ENCODE measurements around the gene PHACTR2.
A peak's percentile ranks its signal among the peaks of the same experiment; 100 is the strongest.
"Not testable (repeated sequence)": the region's sequence is repeated elsewhere in the genome, so short reads cannot be mapped to it uniquely, and the experiment has no call there.

Gene PHACTR2

DNA sequence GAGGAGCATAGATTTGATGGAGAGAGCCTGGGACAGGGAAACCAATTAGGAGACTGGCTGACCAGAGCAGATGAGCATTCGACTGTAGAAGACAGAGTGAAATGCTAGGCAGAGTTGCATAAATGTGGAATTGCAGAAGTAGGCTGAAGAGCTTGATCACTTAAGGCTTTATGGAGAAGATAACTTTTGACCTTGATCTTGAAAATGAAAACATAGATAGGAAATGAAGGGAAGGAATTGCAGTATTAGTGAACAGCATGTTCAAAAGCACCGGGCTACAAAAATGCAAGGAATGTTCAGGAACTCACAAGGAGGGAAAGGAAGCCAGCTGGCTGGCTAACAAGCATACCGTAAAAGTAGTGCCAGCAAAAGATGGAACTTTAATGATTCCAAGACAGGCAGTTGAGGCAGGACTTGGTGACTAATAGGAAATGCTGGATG, 144.8 kb downstream of the PHACTR2 start:
- DNase-seq = no peak

DNA sequence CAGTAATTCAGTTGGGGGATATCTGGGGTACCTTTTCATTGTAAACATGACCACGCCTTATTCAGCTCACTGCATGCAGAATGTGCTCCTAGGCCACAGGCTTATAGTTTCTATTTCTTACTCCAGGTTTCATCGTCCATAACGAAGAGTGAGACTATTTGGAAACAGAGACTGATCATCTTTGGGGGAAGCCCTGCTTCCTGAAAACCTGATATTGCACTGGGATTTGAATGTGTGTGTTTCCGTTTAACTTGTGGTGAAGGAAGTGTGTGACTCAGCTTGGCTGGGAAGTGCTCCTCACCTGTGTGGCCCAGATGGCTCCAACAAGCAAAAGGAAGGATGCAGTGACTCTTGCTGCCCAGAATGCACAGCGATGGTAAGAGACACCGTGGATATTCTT, 145.8 kb downstream of the PHACTR2 start:
- no peak for DNase-seq

DNA sequence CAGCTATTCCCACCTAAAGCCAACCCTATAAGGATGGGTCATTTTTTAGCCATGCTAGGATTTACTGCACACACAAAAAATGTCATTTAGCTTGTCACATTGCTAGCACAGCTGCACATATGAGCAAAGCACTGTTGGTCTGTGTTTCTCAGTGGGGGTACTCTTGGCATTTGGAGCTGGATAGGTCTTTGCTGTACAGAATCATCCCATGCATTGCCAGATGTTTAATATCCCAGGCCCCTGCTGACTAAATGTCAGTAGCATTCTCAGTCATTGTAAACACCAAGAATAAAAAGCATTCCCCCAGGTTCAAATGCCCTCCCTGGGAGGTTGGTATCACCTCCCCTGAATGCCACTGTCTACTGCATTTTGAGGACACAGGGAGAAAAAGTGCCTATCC, 150.8 kb downstream of the PHACTR2 start:
- DNase-seq = no peak

DNA sequence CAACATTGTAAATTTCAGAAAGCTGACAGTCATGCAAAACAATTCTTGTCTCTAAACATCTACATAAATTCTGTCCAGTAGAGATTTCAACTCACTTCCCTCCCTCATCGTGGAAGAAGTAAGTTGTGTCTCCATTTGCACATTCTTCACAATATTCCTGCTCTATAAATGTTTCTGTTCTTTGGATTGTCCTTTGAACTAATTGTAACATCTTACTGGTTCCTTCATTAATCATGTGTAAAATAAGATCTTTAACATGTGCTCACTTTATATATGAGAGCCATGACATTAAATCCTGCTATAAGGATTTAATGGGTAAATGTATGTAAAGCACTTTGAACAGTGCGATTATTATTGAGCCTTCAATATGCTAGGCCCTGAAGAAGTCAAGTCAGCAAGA, 158.4 kb downstream of the PHACTR2 start:
- no peak for DNase-seq

DNA sequence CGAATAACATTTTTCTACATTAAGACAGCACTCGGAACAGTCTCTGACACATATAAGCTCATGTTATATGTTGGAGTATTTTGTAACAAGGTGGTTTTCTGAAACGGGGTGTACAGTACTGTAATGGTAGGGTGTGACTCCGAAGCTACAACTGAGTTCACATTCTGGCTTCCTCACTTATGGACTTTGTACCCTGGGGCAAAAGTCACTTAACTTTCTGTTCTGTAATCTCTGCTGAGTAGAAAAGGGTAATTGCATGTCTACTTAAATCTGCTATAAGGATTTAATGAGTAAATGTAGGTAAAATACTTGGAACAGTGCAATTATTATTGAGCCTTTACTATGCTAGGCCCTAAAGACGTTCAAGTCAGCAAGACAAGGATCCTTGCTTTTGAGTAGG, 160.6 kb downstream of the PHACTR2 start:
- DNase-seq = no peak

DNA sequence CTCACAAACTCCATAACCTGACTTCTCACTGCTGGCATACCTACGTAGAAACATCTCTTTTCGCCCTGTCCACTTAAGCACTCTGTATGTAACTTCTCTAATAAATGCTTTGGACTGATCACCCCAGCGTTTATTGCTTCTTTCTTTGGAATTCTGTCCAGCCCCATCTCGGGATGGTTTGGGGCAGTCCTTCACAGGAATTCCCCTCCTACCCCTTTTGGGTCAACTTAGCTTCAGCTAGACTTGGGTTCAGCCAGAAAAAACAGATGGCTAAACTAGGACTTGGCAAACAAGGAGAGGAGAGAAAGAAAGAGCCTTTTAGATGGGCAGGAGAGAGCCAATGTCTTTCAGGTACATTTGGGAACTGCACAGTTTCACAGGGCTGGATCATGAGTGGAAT, 161.4 kb downstream of the PHACTR2 start:
- no peak for DNase-seq

DNA sequence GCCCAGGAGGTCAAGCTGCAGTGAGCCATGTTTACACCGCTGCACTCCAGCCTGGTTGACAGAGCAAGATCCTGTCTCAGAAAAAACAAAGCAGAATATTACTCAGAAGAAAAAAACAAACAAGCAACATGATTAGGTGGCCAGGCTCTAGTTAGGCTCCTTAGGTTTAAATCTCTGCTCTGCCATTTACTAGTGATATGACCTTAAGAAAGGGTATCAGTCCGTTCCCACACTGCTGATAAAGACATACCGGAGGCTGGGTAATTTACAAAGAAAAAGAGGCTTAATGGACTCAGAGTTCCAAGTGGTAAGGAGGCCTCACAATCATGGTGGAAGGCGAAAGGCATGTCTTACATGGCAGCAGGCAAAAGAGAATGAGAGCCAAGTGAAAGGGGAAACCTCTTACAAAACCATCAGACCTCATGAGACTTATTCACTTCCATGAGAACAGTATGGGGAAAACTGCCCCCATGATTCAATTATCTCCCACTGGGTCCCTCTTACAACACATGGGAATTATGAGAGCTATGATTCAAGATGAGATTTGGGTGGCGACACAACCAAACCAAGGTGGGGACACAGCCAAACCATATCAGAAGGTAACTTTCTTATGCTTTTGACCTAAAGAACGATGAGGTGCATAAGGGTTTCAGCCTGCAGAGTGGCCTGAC, 163.0 kb downstream of the PHACTR2 start:
- no peak for DNase-seq

DNA sequence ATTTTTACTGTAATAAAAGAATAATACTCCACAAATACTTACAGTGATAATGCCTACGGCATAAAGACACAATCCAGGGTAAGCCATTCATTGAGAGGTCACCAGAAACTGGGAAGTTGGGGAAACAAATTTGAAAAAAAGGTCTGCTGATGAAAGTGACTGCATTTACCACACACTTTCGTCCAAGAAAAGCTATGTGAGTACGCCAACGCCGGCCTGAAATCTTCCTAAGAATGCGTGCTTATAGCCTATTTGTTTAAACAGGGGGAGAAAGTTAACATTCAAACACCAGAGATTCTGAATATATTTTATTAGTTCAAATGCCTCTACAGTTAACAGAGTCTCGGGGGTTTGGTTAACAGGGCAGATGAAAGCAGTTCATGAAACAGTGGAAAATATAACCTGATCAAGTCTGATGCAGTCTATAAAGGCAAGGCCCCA, 164.7 kb downstream of the PHACTR2 start:
- no peak for DNase-seq

DNA sequence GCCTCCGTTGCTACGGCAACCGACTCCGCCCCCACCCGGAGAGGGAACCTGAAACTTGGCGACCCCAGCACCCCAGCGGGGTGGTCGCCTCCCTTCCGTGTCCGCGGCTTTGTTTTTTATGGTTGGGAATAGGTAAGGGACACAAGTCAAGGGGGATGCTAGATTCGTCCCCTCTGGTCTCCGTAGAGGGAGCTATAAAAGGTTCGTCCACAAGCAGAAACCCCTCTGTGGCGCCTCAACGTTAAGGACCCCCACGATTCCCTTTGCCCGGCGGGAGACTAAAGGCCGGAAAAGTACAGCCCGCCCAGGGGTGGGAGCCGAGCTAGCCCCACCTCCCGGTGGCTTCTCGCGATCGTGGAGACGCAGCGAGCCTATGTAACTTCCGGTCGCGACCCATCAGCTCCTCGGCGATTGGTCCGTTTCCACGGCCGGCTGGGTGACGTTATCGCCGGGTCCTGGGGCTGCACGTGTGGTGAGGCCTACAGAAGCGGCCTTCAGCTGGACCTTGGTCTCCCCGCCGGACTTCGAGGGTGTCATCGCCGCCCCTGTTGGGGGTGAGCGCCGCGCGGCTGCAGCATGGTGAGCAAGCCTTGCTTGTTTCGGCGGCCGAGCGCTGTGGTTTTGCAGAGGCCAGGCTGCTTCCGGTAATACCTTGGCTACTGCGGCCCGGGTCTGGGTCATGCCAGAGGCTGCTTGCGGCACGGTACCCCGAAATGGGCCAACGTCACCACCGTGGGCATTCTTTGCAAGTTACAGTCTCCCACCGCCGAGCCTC, 165.3 kb downstream of the PHACTR2 start, which contains the start of gene LTV1:
Gene LTV1 (plus strand): TSS at position 437 of the 775 bp plus-strand sequence. CDS start 140 bp downstream, at position 577.
- peak; percentile 94 for DNase-seq

DNA sequence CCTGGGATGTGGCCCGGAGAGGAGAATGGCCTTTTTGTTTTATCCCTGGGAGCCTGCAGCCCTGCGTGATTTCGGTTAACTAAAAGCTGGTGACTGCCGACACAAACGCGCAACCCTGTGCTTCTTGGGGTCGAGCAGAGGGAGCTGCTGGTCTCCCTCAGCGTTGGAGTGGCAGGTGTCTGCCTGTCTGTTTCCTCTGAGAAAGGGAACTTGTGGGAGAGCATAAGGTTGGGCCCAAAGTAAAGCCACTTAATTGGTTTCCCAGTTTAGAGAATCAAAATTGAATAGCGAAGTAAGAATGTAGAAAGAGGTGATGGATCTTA, 165.9 kb downstream of the PHACTR2 start:
- no peak for DNase-seq

DNA sequence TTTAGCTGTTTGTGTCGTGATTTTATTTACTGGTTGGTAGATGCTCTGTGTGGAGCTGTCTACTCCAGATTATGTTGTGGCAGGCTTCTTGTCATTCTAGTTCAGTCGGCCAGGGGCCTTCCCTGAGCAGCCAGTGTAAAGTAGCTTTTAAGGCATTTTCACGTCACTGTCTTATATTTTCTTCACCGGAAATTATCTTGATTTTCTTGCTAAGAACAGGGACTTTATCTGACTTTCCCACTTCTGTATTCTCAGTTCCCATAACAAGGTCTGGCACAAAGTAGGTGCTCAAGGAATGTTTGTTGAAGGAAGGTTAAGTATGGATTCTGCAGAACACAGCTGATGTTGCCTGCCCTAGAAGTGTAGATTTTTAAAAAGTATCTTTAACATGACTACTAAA, 166.2 kb downstream of the PHACTR2 start:
- DNase-seq = peak; percentile 19

DNA sequence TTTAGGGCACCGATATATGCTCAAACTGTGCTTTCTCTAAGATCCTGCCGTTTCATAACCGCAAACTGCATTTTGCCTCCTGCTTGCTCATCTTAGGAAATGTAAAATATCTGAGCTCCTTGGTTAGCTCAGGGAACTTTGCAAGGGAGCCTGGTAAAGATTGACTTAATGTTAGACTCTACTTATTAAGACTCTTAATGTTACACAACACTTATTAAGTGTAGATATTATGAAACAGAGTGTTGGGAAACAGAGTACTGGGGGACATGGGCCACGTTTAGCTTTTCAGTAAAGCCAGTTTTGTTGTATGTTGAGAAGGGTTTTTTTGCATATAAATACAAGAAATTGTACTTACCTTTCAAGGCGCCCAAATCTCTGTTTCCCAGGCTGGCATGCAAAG, 167.3 kb downstream of the PHACTR2 start:
- no peak for DNase-seq

DNA sequence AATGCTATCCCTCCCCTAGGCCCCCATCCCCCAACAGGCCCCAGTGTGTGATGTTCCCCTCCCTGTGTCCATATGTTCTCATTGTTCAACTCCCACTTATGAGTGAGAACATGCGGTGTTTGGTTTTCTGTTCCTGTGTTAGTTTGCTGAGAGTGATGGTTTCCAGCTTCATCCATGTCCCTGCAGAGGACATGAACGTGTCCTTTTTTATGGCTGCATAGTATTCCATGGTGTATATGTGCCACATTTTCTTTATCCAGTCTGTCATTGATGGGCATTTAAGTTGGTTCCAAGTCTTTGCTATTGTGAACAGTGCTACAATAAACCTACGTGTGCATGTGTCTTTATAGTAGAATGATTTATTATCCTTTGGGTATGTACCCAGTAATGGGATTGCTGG, 173.9 kb downstream of the PHACTR2 start:
- not testable (repeated sequence) for DNase-seq

DNA sequence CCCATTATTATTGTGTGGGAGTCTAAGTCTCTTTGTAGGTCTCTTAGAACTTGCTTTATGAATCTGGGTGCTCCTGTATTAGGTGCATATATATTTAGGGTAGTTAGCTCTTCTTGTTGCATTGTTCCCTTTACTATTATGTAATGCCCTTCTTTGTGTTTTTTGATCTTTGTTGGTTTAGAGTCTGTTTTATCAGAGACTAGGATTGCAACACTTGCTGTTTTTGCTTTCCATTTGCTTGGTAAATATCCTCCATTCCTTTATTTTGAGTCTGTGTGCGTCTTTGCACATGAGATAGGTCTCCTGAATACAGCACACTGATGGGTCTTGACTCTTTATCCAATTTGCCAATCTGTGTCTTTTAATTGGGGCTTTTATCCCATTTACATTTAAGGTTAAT, 177.3 kb downstream of the PHACTR2 start:
- DNase-seq = not testable (repeated sequence)

DNA sequence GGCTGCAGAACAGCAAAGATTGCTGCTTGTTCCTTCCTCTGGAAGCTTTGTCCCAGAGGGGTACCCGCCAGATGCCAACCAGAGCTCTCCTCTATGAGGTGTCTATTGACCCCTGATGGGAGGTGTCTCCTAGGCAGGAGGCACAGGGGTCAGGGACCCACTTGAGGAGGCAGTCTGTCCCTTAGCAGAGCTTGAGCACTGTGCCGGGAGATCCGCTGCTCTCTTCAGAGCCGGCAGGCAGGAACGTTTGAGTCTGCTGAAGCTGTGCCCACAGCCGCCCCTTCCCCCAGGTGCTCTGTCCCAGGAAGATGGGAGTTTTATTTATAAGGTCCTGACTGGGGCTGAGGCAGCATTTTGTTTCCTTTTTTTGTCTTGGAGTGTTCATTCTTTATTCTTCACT, 179.0 kb downstream of the PHACTR2 start:
- not testable (repeated sequence) for DNase-seq

DNA sequence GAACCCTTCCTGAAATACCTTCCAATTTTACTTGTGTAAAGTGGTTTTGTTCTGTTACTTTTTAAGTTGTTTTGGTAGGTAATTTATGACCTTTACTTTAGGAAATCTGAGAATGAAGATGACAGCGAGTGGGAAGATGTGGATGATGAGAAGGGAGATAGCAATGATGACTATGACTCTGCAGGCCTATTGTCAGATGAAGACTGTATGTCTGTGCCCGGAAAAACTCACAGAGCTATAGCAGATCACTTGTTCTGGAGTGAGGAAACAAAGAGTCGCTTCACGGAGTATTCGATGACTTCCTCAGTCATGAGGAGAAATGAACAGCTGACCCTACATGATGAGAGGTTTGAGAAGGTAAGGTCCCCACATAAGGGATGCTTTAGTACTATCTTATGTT, 179.9 kb downstream of the PHACTR2 start:
- no peak for DNase-seq

DNA sequence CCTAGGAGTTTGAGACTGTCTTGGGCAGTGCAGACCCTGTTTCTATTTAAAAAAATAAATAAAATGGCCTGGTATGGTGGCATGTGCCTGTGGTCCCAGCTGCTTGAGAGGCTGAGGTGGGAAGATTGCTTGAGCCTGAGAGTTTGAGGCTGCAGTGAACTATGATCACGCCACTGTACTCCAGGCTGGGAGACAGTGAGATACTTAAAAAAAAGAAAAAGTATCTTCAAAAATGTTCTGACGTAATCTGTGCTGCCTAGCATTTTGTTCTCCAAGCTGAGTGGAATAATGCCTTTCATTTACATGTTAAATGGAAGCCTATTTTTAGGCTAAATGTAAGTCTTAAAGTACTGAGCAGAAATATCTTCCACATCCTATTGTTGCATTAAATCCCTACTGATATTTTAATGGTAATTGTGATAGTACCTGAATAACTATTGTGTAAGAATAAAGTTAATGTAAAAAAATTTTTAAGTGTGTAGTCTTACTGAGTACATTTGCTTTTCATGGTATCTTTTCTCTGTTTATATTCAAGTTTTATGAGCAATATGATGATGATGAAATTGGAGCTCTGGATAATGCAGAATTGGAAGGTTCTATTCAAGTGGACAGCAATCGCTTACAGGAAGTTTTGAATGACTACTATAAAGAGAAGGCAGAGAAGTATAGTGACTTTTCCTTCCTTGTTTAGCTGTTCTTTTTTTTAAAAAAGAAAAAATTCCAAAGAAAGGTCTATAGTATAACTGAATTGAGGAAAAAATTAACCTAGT, 182.3 kb downstream of the PHACTR2 start:
- DNase-seq = no peak

DNA sequence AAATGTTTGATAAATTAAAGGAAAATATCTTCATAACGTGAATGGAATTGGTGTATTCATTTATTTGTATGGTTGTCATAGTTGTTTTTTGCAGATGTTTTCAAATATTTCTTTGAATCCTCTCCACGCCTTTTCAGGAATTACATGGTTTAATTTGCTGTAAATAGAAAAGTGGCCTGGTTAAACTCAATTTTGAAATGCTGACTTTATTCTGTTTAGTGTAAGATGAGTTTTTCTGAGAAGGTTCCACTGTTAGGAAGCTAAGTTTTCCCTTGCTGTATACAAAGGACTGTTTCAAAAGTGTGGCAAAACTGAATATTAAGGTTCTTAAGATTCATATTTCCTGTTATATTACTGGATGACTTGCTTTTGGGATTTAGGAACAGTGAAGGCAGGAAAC, 186.0 kb downstream of the PHACTR2 start:
- DNase-seq = no peak

DNA sequence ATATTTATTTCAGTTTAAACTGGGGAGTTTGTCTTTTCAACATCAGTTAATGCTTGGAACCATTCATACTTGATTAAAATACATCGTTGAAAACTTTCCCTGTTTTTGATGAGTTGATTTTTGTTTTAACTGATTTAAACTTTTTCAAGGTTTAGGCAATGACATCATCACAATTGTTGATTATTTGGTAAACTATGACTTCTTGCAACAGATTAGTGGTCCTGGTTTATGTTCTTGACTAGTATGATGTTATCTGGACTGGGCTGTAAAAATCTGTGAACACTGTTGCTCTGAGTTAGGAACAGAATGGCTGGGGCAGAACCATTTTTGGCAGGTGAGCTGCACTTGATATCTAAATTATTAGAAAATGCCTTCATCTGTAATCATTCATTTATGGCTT, 186.5 kb downstream of the PHACTR2 start, which contains the start of gene ZC2HC1B:
Gene ZC2HC1B (plus strand): TSS at position 241 of the 400 bp plus-strand sequence. CDS start 66 bp downstream, at position 307.
- DNase-seq = no peak

DNA sequence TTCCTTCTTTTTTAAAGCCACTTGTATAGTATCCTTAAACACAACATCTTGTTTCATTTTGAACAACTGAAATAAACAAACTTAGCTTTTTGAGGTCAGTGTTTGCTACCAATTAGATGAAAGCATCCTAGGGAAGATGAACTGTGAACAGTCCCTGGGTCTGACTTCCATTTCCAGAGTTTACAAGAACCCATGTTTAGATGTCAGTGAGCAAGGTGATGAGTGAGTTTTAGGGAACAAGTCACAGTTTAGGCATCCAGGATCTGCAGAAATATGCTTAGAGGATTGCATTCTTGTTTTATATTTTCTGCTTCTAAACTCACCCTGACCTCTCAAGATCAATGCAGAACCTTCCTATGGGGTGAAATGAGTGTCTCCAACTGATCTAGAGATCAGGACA, 189.5 kb downstream of the PHACTR2 start:
- DNase-seq = no peak

DNA sequence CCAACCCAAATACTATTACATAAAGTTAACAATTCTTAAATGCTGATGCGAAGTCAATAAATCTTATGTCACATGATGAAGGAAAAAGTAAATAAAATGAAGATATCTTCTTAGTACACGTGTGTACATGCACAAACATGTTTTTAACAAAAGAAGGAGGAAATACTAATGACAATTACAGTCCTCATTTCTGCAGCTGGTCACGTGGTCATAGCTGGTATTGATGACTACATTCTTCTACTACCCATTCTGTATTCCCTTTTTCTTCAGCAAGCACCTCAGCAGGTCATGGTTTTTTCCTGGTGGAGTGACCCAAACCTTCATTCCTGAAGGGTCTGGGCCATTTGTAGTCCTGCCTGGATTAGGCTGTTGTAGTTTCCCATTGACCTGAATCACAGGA, 191.0 kb downstream of the PHACTR2 start:
- not testable (repeated sequence) for DNase-seq

DNA sequence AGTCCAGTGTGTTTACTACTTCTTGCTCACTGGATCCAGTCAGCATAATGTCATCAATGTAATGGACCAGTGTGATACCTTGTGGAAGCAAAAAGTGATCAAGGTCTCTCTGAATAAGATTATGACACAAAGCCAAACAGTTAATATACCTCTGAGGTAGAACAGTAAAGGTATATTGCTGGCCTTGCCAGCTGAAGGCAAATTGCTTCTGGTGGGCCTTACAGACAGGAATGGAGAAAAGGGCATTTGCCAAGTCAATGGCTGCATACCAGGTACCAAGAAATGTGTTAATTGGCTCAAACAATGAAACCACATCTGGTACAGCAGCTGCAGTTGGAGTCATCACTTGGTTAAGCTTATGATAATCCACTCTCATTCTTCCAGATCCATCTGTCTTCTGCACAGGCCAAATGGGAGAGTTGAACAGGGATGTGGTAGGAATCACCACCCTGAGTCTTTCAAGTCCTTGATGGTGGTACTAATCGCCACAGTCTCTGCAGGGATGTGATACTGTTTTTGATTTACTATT, 193.5 kb downstream of the PHACTR2 start:
- DNase-seq = not testable (repeated sequence)

DNA sequence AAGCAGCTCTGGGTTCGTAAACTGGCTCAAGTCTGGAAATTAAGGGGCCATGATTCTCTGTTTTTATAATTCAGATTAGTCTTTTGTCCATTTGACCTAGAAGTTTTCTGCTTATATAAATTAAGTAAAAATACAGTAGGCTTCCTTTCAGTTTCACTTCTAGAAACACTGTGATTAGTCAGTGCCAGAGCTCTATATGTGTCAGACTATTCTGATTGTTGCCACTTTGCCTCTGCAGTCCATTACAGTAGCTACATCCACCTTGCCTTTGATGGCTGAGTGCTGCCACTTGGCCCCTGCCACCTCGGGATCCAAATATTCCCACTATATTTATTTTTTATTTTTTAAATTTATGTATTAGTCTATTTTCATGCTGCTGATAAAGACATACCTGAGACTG, 194.4 kb downstream of the PHACTR2 start:
- peak; percentile 7 for DNase-seq

Measured in CD4-positive, alpha-beta T cell treated with Interleukin-17A for 1 hour (primary cell).